DOHH2 (cell line): ENCODE measurements around the gene RAB32.

Experiments
- H3F3A ChIP-seq: fragments of 200-600 bp; sonication (generic), shearing (Covaris generic); 2 replicates; pipeline ENCODE4 v1.6.0; 2016; ENCODE audit warnings: antibody characterized with exemption, mild to moderate bottlenecking; ENCODE audit not compliant: control insufficient read depth, insufficient read depth
- H3K27ac ChIP-seq: fragments of 200-600 bp; sonication (generic); 2 replicates; pipeline ENCODE4 v1.5.1; 2014; ENCODE audit warnings: low read depth, mild to moderate bottlenecking, low read length, moderate library complexity
- H3K27me3 ChIP-seq: fragments of 200-600 bp; sonication (generic); 2 replicates; pipeline ENCODE4 v1.6.1; 2014; ENCODE audit warnings: mild to moderate bottlenecking, low read length, mixed read lengths; ENCODE audit not compliant: control insufficient read depth
- H3K36me3 ChIP-seq: fragments of 200-600 bp; sonication (generic); 2 replicates; pipeline ENCODE4 v1.6.1; 2014; ENCODE audit warnings: mild to moderate bottlenecking, low read length, moderate library complexity, mixed read lengths; ENCODE audit not compliant: control insufficient read depth
- H3K4me1 ChIP-seq: fragments of 200-600 bp; sonication (generic); 2 replicates; pipeline ENCODE4 v1.6.1; 2014; ENCODE audit warnings: mild to moderate bottlenecking, low read length, mixed read lengths; ENCODE audit not compliant: control insufficient read depth
- H3K4me2 ChIP-seq: fragments of 200-600 bp; sonication (generic); 2 replicates; pipeline ENCODE4 v1.6.0; 2014; ENCODE audit warnings: mild to moderate bottlenecking, low read length, moderate library complexity
- H3K4me3 ChIP-seq: fragments of 200-600 bp; sonication (generic); 2 replicates; pipeline ENCODE4 v1.5.1; 2014; ENCODE audit warnings: mild to moderate bottlenecking, low read length, mixed read lengths
- H3K79me2 ChIP-seq: fragments of 200-600 bp; sonication (generic); 2 replicates; pipeline ENCODE4 v1.6.1; 2014; ENCODE audit warnings: mild to moderate bottlenecking, low read length, mixed read lengths; ENCODE audit not compliant: control insufficient read depth
- H3K9me2 ChIP-seq: fragments of 200-600 bp; sonication (generic); replicated peaks from 2 replicates; pipeline ENCODE4 v1.6.1; 2014; ENCODE audit warnings: mild to moderate bottlenecking, low read length, mixed read lengths; ENCODE audit not compliant: control insufficient read depth
- H3K9me3 ChIP-seq: fragments of 200-600 bp; sonication (generic); 2 replicates; pipeline ENCODE4 v1.6.1; 2014; ENCODE audit warnings: antibody characterized with exemption, low read length, mixed read lengths; ENCODE audit not compliant: control insufficient read depth, insufficient read depth
- H4K20me1 ChIP-seq: fragments of 200-600 bp; sonication (generic); 2 replicates; pipeline ENCODE4 v1.6.0; 2014; ENCODE audit warnings: low read depth, mild to moderate bottlenecking, antibody characterized with exemption, low read length, moderate library complexity; ENCODE audit not compliant: control insufficient read depth, insufficient read depth
- EZH2phosphoT487 ChIP-seq: fragments of 200-600 bp; sonication (generic); IDR thresholded peaks from 2 replicates; pipeline ENCODE4 v1.6.1; 2017; ENCODE audit warnings: borderline replicate concordance, mild to moderate bottlenecking, antibody characterized with exemption, low read length, moderate library complexity, mixed read lengths
- TF ChIP-seq, protein P1 (sequence below): fragments of 200-600 bp; sonication (generic); IDR thresholded peaks from one replicate; pipeline ENCODE4 v1.5.1; 2014; ENCODE audit warnings: antibody characterized with exemption, mild to moderate bottlenecking, low read depth, low read length; ENCODE audit not compliant: poor library complexity, severe bottlenecking

The RAB32 gene

DNA sequence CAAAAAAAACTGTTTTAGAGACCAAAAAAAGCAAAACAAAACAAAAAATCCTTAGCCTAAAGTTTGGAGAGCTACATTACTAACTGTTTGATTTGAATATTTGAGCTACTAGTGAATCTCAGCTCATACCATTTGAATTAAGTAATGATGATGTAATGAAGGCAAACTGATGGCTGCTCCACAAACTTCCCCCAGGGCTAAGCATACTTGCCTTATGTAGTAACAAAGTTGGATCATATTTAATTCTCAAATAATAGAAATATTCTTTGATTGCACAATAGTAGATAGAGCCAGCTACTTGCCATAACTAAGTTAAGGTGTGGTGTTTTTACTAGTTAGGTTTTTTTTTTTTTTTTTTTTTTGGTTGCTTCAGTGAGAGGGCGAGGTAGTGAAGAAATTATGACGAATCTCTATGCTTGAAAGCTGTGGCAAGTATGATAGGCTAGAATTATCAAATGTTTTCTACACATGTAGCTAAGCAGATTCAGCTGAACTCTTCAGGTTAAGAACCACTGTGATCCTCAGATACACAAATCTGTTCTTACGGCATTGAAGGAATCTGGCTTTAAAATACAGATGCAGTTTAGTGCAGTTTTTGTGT is 2.9 kb downstream of the RAB32 start:
- H4K20me1 ChIP-seq = no peaks in the 10 kb centered on the region
- no peak overlapping the region for H3K4me2 ChIP-seq
- H3K79me2 ChIP-seq = no peaks in the 10 kb centered on the region
- no peak overlapping the region for H3K4me3 ChIP-seq
- no peaks in the 10 kb centered on the region for H3K4me1 ChIP-seq
- H3K9me2 ChIP-seq = no peaks in the 10 kb centered on the region
- TF ChIP-seq, protein P1, sequence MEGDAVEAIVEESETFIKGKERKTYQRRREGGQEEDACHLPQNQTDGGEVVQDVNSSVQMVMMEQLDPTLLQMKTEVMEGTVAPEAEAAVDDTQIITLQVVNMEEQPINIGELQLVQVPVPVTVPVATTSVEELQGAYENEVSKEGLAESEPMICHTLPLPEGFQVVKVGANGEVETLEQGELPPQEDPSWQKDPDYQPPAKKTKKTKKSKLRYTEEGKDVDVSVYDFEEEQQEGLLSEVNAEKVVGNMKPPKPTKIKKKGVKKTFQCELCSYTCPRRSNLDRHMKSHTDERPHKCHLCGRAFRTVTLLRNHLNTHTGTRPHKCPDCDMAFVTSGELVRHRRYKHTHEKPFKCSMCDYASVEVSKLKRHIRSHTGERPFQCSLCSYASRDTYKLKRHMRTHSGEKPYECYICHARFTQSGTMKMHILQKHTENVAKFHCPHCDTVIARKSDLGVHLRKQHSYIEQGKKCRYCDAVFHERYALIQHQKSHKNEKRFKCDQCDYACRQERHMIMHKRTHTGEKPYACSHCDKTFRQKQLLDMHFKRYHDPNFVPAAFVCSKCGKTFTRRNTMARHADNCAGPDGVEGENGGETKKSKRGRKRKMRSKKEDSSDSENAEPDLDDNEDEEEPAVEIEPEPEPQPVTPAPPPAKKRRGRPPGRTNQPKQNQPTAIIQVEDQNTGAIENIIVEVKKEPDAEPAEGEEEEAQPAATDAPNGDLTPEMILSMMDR = no peak
- TF ChIP-seq EZH2phosphoT487 = no peak
- H3K36me3 ChIP-seq = no peaks in the 10 kb centered on the region
- peaks cover 4% of the 10 kb centered on the region; the same call in 1 of the 2 replicates for H3K9me3 ChIP-seq
- H3F3A ChIP-seq = no peaks in the 10 kb centered on the region
- no peak overlapping the region for H3K27ac ChIP-seq
- H3K27me3 ChIP-seq = no peaks in the 10 kb centered on the region

DNA sequence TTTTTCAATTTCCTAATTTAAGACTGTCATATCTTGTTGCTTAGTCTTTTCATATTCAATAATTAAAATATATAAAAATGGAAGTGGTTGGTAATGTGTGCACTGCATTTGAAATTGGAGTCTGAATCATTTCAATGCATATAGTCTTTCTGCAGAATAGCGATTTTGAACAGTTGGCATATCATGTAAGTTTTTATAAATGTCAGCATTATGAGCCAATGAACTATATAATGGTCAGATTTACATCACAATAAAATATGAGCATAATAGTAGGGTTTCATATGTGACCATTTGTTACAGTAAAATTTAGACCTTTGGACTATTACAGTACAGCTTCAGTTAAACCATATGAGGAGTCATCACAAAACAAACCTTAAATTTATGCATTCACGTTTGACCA is 4.3 kb downstream of the RAB32 start:
- no peaks in the 10 kb centered on the region for H4K20me1 ChIP-seq
- H3K9me3 ChIP-seq = no peaks in the 10 kb centered on the region
- H3K4me3 ChIP-seq = no peak overlapping the region
- no peaks in the 10 kb centered on the region for H3K36me3 ChIP-seq
- no peaks in the 10 kb centered on the region for H3F3A ChIP-seq
- H3K9me2 ChIP-seq = no peaks in the 10 kb centered on the region
- TF ChIP-seq EZH2phosphoT487 = no peak
- TF ChIP-seq, protein P1 = no peak
- H3K79me2 ChIP-seq = no peaks in the 10 kb centered on the region
- H3K4me1 ChIP-seq = no peaks in the 10 kb centered on the region
- no peak overlapping the region for H3K27ac ChIP-seq
- H3K4me2 ChIP-seq = no peak overlapping the region
- H3K27me3 ChIP-seq = no peaks in the 10 kb centered on the region

DNA sequence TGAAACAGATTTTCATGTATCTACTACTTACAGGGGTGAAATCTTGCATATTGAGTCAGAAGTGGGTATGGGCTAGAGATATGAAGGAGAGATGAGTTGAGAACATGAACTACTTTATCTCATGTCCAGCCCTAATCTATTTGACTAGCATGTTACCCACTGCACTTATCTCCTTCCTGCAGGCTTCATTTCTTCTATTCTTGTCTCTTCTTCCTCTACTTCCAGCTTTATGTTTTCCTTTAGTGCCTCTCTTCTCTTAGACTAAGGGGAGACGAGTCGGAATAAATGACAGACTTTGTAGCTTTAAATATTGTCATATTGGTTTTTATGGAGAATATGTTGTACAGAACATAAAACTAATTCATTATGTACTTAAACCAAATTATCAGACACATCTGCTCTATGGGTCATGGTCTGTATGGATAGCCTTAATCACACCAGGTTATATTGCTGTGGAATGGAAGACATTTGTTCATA is 5.3 kb downstream of the RAB32 start:
- H3K9me3 ChIP-seq = no peaks in the 10 kb centered on the region
- no peaks in the 10 kb centered on the region for H3K27me3 ChIP-seq
- no peaks in the 10 kb centered on the region for H4K20me1 ChIP-seq
- no peaks in the 10 kb centered on the region for H3K79me2 ChIP-seq
- no peaks in the 10 kb centered on the region for H3K9me2 ChIP-seq
- H3K4me3 ChIP-seq = no peak overlapping the region
- H3K4me2 ChIP-seq = no peak overlapping the region
- no peak overlapping the region for H3K27ac ChIP-seq
- H3F3A ChIP-seq = no peaks in the 10 kb centered on the region
- no peaks in the 10 kb centered on the region for H3K36me3 ChIP-seq
- no peaks in the 10 kb centered on the region for H3K4me1 ChIP-seq
- TF ChIP-seq, protein P1 = no peak
- TF ChIP-seq EZH2phosphoT487 = no peak
